LoVo (cell line): ENCODE results near the gene HAS3.
A peak's percentile ranks its signal among the peaks of the same experiment; 100 is the strongest.
"Not testable (repeated sequence)": the region's sequence is repeated elsewhere in the genome, so short reads cannot be mapped to it uniquely, and the experiment has no call there.

Experiments
- DNase-seq: peaks from one replicate; pipeline ENCODE4 v3.0.0-alpha.2; 2016; ENCODE audit warnings: low spot score

Gene HAS3

GRCh38 chr16:69105501-69106361 is at the start of gene HAS3:
Gene HAS3 (plus strand): TSS chr16:69105653. CDS start chr16:69109396, 3,743 bp downstream.
- DNase-seq: peak; percentile 75

- DNase-seq: no peak
These were observed 49.5 kb upstream of the HAS3 start for GRCh38 chr16:69055980-69056379.

GRCh38 chr16:69056421-69056820 is 49.0 kb upstream of the HAS3 start:
- DNase-seq: no peak

- DNase-seq: no peak
These were observed 47.8 kb upstream of the HAS3 start for GRCh38 chr16:69057400-69058378.

- not testable (repeated sequence) for DNase-seq
These were observed 42.0 kb upstream of the HAS3 start for GRCh38 chr16:69063491-69063890.

GRCh38 chr16:69064124-69064763 is 41.2 kb upstream of the HAS3 start:
- no peak for DNase-seq

GRCh38 chr16:69064764-69065313 is 40.6 kb upstream of the HAS3 start:
- DNase-seq: no peak

- DNase-seq: no peak
These were observed 35.9 kb upstream of the HAS3 start for GRCh38 chr16:69069504-69069903.

- no peak for DNase-seq
These were observed 34.4 kb upstream of the HAS3 start for GRCh38 chr16:69071036-69071435.

- no peak for DNase-seq
These were observed 32.8 kb upstream of the HAS3 start for GRCh38 chr16:69072640-69072974.

- peak; percentile 31 for DNase-seq
These were observed 32.2 kb upstream of the HAS3 start for GRCh38 chr16:69073181-69073702.

- no peak for DNase-seq
These were observed 28.2 kb upstream of the HAS3 start for GRCh38 chr16:69077251-69077650.

- DNase-seq: no peak
These were observed 27.4 kb upstream of the HAS3 start for GRCh38 chr16:69078073-69078472.

GRCh38 chr16:69079697-69080096 is 25.8 kb upstream of the HAS3 start:
- no peak for DNase-seq

- DNase-seq: no peak
These were observed 22.0 kb upstream of the HAS3 start for GRCh38 chr16:69083306-69083941.

GRCh38 chr16:69084289-69084688 is 21.2 kb upstream of the HAS3 start:
- DNase-seq: no peak

GRCh38 chr16:69085032-69085695 is 20.3 kb upstream of the HAS3 start:
- no peak for DNase-seq

GRCh38 chr16:69087161-69087581 is 18.3 kb upstream of the HAS3 start:
- no peak for DNase-seq

GRCh38 chr16:69088684-69089083 is 16.8 kb upstream of the HAS3 start:
- no peak for DNase-seq

- DNase-seq: no peak
These were observed 16.2 kb upstream of the HAS3 start for GRCh38 chr16:69089091-69089910.
